Neural cell (in vitro differentiated cells): ENCODE data around the gene ZNF70. TPM values are rescaled to one million over a fixed set of nuclear protein-coding genes. Genes with fewer than 3 reads are reported as not detected.

ENCODE experiments used
- H2AFZ ChIP-seq: fragments of 200-600, 300-800 bp; sonication (generic), shearing (Covaris generic); 2 replicates; pipeline ENCODE4 v1.6.0; 2014; ENCODE audit warnings: low read depth, mild to moderate bottlenecking, antibody characterized with exemption, low read length, moderate library complexity
- H3F3A ChIP-seq: fragments of 200-600 bp; shearing (Covaris generic); 2 replicates; pipeline ENCODE4 v1.6.1; 2016; ENCODE audit warnings: mild to moderate bottlenecking, moderate library complexity, mixed read lengths, antibody characterized with exemption, low read length; ENCODE audit not compliant: insufficient read depth, poor library complexity, severe bottlenecking
- H3K27ac ChIP-seq: fragments of 200-600, 300-800 bp; sonication (generic), shearing (Covaris generic); 2 replicates; pipeline ENCODE4 v1.5.1; 2014; ENCODE audit warnings: mild to moderate bottlenecking, low read length, moderate library complexity
- H3K27me3 ChIP-seq: fragments of 300-800, 200-600 bp; sonication (generic), shearing (Covaris generic); 2 replicates; pipeline ENCODE4 v1.6.0; 2014; ENCODE audit warnings: mild to moderate bottlenecking, low read depth, low read length, moderate library complexity; ENCODE audit not compliant: insufficient read depth
- H3K36me3 ChIP-seq: fragments of 300-800, 200-600 bp; sonication (generic), shearing (Covaris generic); 2 replicates; pipeline ENCODE4 v1.5.1; 2014; ENCODE audit warnings: mild to moderate bottlenecking, antibody characterized with exemption, low read length, moderate library complexity; ENCODE audit not compliant: insufficient read depth
- H3K4me2 ChIP-seq: fragments of 300-800, 200-600 bp; sonication (generic), shearing (Covaris generic); 2 replicates; pipeline ENCODE4 v1.6.0; 2014; ENCODE audit warnings: mild to moderate bottlenecking, low read length
- H3K4me3 ChIP-seq: fragments of 300-800, 200-600 bp; sonication (generic), shearing (Covaris generic); 2 replicates; pipeline ENCODE4 v1.5.1; 2014; ENCODE audit warnings: mild to moderate bottlenecking, low read length, moderate library complexity
- H3K79me2 ChIP-seq: fragments of 200-600 bp; shearing (Covaris generic); replicated peaks from 2 replicates; pipeline ENCODE4 v1.6.0; 2014; ENCODE audit warnings: mild to moderate bottlenecking, low read length, moderate library complexity; ENCODE audit not compliant: insufficient read depth
- H3K9ac ChIP-seq: fragments of 300-800, 200-600 bp; sonication (generic), shearing (Covaris generic); 2 replicates; pipeline ENCODE4 v1.6.1; 2016; ENCODE audit warnings: mild to moderate bottlenecking, low read length, mixed read lengths
- H3K9me2 ChIP-seq: fragments of 200-600 bp; shearing (Covaris generic); 2 replicates; pipeline ENCODE4 v1.6.1; 2016; ENCODE audit warnings: mild to moderate bottlenecking, low read length, mixed read lengths; ENCODE audit not compliant: insufficient read depth
- H3K9me3 ChIP-seq: fragments of 200-600, 300-800 bp; sonication (generic), shearing (Covaris generic); 2 replicates; pipeline ENCODE4 v1.6.1; 2016; ENCODE audit warnings: mild to moderate bottlenecking, mixed run types, low read length, moderate library complexity, mixed read lengths
- H4K20me1 ChIP-seq: fragments of 200-600 bp; shearing (Covaris generic); 2 replicates; pipeline ENCODE4 v1.6.1; 2016; ENCODE audit warnings: mild to moderate bottlenecking, mixed run types; ENCODE audit not compliant: insufficient read depth
- CTCF ChIP-seq: fragments of 450-650 bp; IDR thresholded peaks from 2 replicates; pipeline ENCODE4 v1.5.1; 2014; ENCODE audit warnings: antibody characterized with exemption, mild to moderate bottlenecking, moderate library complexity; ENCODE audit not compliant: poor library complexity, severe bottlenecking
- EP300 ChIP-seq: fragments of 450-650 bp; conservative IDR thresholded peaks from 2 replicates; pipeline ENCODE4 v1.6.1; 2014; ENCODE audit warnings: antibody characterized with exemption, mild to moderate bottlenecking, moderate library complexity; ENCODE audit not compliant: poor library complexity, severe bottlenecking
- EZH2 ChIP-seq: fragments of 200-600, 300-800 bp; shearing (Covaris generic), sonication (generic); IDR thresholded peaks from 2 replicates; pipeline ENCODE4 v1.6.1; 2014; ENCODE audit warnings: antibody characterized with exemption, low read length, borderline replicate concordance, mild to moderate bottlenecking; ENCODE audit not compliant: insufficient read depth, poor library complexity, severe bottlenecking
- MXI1 ChIP-seq: fragments of 450-650 bp; conservative IDR thresholded peaks from 2 replicates; pipeline ENCODE4 v1.6.1; 2014; ENCODE audit warnings: antibody characterized with exemption, mild to moderate bottlenecking; ENCODE audit not compliant: poor library complexity, severe bottlenecking
- POLR2AphosphoS5 ChIP-seq: IDR thresholded peaks from 2 replicates; pipeline ENCODE4 v1.6.1; 2012
- RAD21 ChIP-seq: fragments of 450-650 bp; conservative IDR thresholded peaks from 2 replicates; pipeline ENCODE4 v1.6.1; 2014; ENCODE audit warnings: antibody characterized with exemption, mild to moderate bottlenecking, moderate library complexity
- SMC3 ChIP-seq: fragments of 450-650 bp; conservative IDR thresholded peaks from 2 replicates; pipeline ENCODE4 v1.6.1; 2014; ENCODE audit warnings: antibody characterized with exemption, mild to moderate bottlenecking, moderate library complexity; ENCODE audit not compliant: poor library complexity
- TAF1 ChIP-seq: IDR thresholded peaks from 2 replicates; pipeline ENCODE4 v1.6.1; 2012; ENCODE audit warnings: low read depth
- polyA plus RNA-seq: library from polyadenylated mRNA; depleted of rRNA; stranded (reverse); fragments of >200 nt; gene quantifications from 2 replicates; pipeline ENCODE4 v1.2.3, GENCODE V29; 2014
- TF ChIP-seq, protein P1 (sequence below): IDR thresholded peaks from 2 replicates; pipeline ENCODE4 v1.6.1; 2012; ENCODE audit warnings: borderline replicate concordance

Gene ZNF70
- polyA plus RNA-seq, 1 donor from 2014 or later: 1.3 TPM

- Histone ChIP-seq H3K9me2 (no peaks in the 10 kb centered on the region), H2AFZ (no peak overlapping the region), H3K27me3 (no peaks in the 10 kb centered on the region), H3K27ac (no peak overlapping the region), H3K4me2 (no peak overlapping the region), H3K9ac (no peak overlapping the region), H3K4me3 (no peak overlapping the region), H3K9me3 (no peaks in the 10 kb centered on the region), H3F3A (no peaks in the 10 kb centered on the region), H3K36me3 (no peaks in the 10 kb centered on the region), H3K79me2 (no peaks in the 10 kb centered on the region), H4K20me1 (no peaks in the 10 kb centered on the region)
- no peak for TF ChIP-seq CTCF
- TF ChIP-seq RAD21: no peak
- no peak for TF ChIP-seq EZH2
- TF ChIP-seq SMC3: no peak
- TF ChIP-seq, protein P1, sequence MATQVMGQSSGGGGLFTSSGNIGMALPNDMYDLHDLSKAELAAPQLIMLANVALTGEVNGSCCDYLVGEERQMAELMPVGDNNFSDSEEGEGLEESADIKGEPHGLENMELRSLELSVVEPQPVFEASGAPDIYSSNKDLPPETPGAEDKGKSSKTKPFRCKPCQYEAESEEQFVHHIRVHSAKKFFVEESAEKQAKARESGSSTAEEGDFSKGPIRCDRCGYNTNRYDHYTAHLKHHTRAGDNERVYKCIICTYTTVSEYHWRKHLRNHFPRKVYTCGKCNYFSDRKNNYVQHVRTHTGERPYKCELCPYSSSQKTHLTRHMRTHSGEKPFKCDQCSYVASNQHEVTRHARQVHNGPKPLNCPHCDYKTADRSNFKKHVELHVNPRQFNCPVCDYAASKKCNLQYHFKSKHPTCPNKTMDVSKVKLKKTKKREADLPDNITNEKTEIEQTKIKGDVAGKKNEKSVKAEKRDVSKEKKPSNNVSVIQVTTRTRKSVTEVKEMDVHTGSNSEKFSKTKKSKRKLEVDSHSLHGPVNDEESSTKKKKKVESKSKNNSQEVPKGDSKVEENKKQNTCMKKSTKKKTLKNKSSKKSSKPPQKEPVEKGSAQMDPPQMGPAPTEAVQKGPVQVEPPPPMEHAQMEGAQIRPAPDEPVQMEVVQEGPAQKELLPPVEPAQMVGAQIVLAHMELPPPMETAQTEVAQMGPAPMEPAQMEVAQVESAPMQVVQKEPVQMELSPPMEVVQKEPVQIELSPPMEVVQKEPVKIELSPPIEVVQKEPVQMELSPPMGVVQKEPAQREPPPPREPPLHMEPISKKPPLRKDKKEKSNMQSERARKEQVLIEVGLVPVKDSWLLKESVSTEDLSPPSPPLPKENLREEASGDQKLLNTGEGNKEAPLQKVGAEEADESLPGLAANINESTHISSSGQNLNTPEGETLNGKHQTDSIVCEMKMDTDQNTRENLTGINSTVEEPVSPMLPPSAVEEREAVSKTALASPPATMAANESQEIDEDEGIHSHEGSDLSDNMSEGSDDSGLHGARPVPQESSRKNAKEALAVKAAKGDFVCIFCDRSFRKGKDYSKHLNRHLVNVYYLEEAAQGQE: no peak
- TF ChIP-seq MXI1: no peak
- no peak for TF ChIP-seq EP300
- TF ChIP-seq TAF1: no peak
- TF ChIP-seq POLR2AphosphoS5: no peak
Measured at GRCh38 chr22:23779731-23780130, 28.8 kb upstream of the ZNF70 start.

- Histone ChIP-seq H3K4me3 (no peak overlapping the region), H3K27ac (no peak overlapping the region)
- TF ChIP-seq POLR2AphosphoS5 (no peak), EP300 (no peak), EZH2 (no peak), TAF1 (no peak), SMC3 (no peak), CTCF (no peak), RAD21 (no peak), MXI1 (no peak)
- TF ChIP-seq, protein P1: no peak
Measured at GRCh38 chr22:23779083-23779482, 28.2 kb upstream of the ZNF70 start.

More at GRCh38 chr22:23779083-23779482, 28.2 kb upstream of the ZNF70 start:
- Histone ChIP-seq H3K9me2 (no peaks in the 10 kb centered on the region), H3K9ac (no peak overlapping the region), H3K4me2 (no peak overlapping the region), H3K9me3 (no peaks in the 10 kb centered on the region), H4K20me1 (no peaks in the 10 kb centered on the region), H3K79me2 (no peaks in the 10 kb centered on the region), H3K36me3 (no peaks in the 10 kb centered on the region), H2AFZ (no peak overlapping the region), H3F3A (no peaks in the 10 kb centered on the region), H3K27me3 (no peaks in the 10 kb centered on the region)
